Right lobe of liver (tissue), 4 donors: ENCODE measurements around the gene CIROP.

ENCODE experiments used
- POLR2A ChIP-seq: fragments of 450-650 bp; IDR thresholded peaks from one replicate; pipeline ENCODE4 v1.6.1; 2017; ENCODE audit warnings: antibody characterized with exemption, mild to moderate bottlenecking
- TF ChIP-seq, protein P1 (sequence below), 4 donors: fragments of 200-600 bp in 3 of 4; fragments of 450-650 bp in 1 of 4; IDR thresholded peaks; one replicate each; pipeline versions ENCODE4 v1.5.1 to v1.8.0; 2016 to 2022; ENCODE audit warnings: antibody characterized with exemption in 4 of 4, mild to moderate bottlenecking in 2 of 4
- donor health status: DM: no; HTN: no; CAD: no.
- donor health status: DM: no; HTN: no; CAD: no.
- donor health status: DM: no; HTN: yes; CAD: no.

- TF ChIP-seq, protein P1, sequence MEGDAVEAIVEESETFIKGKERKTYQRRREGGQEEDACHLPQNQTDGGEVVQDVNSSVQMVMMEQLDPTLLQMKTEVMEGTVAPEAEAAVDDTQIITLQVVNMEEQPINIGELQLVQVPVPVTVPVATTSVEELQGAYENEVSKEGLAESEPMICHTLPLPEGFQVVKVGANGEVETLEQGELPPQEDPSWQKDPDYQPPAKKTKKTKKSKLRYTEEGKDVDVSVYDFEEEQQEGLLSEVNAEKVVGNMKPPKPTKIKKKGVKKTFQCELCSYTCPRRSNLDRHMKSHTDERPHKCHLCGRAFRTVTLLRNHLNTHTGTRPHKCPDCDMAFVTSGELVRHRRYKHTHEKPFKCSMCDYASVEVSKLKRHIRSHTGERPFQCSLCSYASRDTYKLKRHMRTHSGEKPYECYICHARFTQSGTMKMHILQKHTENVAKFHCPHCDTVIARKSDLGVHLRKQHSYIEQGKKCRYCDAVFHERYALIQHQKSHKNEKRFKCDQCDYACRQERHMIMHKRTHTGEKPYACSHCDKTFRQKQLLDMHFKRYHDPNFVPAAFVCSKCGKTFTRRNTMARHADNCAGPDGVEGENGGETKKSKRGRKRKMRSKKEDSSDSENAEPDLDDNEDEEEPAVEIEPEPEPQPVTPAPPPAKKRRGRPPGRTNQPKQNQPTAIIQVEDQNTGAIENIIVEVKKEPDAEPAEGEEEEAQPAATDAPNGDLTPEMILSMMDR (IDR thresholded peaks at IDR 0.05) = no peak
- TF ChIP-seq POLR2A = no peak
Measured at GRCh38 chr14:23123419-23123818, 18.6 kb upstream of the CIROP start.
